Fibroblast of villous mesenchyme (primary cell): ENCODE measurements around the gene MYCT1. TPM values are rescaled to one million over a fixed set of nuclear protein-coding genes. Genes with fewer than 3 reads are reported as not detected.

Experiments
- DNase-seq: peaks from one replicate; pipeline ENCODE4 v3.0.0-alpha.2; 2010; ENCODE audit warnings: low read depth
- H3K4me3 ChIP-seq: 2 replicates; pipeline ENCODE4 v1.5.1; 2011; ENCODE audit warnings: low read depth, mild to moderate bottlenecking, low read length
- CTCF ChIP-seq: IDR thresholded peaks from 2 replicates; pipeline ENCODE4 v1.5.1; 2012; ENCODE audit warnings: low read depth, mild to moderate bottlenecking, low read length; ENCODE audit not compliant: insufficient read depth
- total RNA-seq: library from RNA; depleted of rRNA; stranded (reverse); fragments of >200 nt; gene quantifications from 2 replicates; pipeline ENCODE4 v1.2.3, GENCODE V29; 2012

The MYCT1 gene, protein sequence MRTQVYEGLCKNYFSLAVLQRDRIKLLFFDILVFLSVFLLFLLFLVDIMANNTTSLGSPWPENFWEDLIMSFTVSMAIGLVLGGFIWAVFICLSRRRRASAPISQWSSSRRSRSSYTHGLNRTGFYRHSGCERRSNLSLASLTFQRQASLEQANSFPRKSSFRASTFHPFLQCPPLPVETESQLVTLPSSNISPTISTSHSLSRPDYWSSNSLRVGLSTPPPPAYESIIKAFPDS
- total RNA-seq = under 0.01 TPM in 2 replicates

DNA sequence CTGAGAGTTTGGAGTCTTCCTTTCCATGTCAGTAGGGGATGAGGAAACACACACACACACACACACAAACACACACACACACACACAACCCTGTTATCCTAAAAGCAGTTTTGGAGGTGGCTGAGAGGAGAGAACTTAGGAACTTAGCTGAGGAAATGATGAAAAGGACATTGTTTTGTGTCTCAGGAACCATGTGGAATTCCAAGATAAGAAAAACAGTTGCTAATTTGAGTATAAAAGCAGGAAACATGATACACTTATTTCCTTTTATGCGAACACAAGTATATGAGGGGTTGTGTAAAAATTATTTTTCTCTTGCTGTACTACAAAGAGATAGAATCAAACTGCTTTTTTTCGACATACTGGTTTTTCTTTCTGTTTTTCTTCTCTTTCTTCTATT lies at the start of gene MYCT1:
Gene MYCT1 (plus strand): TSS at position 264 of the 400 bp plus-strand sequence. CDS start 6 bp downstream, at position 270.
- no peak within 1 kb of the TSS for H3K4me3 ChIP-seq
- no peak for TF ChIP-seq CTCF
- DNase-seq = no peak

- TF ChIP-seq CTCF = no peak
- H3K4me3 ChIP-seq = no peak overlapping the region
- peak; percentile 20 for DNase-seq
Observed at GRCh38 chr6:152648105-152648504, 49.6 kb upstream of the MYCT1 start.

DNA sequence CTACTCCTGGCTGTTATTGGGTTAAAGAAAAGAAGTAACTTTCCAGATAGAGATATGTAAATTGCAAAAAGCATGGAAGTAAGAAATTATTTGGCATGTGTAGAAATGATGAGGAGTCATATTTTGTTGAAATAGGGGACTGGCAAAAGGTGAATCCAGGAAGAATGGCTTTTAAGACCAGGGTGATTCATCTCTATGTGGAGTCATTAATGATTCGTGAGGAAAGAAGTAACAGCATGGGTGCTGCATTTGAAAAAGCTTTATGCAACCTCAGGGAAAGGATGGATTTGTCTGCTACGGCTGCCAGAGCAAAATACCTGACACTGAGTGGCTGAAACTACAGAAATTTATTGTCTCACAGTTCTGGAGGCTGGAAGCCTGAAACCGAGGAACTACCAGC lies 45.7 kb upstream of the MYCT1 start:
- DNase-seq = no peak
- TF ChIP-seq CTCF = no peak
- no peak overlapping the region for H3K4me3 ChIP-seq

DNA sequence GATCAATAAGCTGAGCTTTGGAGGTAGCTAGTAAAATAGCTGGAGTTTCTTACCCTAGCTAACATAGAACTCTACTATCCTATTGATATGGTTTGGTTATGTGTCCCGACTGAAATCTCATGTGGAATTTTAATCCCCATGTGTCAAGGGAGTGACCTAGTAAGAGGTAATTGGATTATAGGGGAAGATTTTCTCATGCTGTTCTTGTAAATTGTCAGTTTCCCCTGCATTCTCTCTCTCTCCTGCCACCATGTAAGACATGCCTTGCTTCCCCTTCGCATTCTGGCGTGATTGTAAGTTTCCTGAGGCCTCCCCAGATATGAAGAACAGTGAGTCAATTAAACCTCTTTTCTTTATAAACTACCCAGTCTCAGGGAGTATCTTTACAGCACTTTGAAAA lies 35.9 kb upstream of the MYCT1 start:
- no peak for DNase-seq
- no peak overlapping the region for H3K4me3 ChIP-seq
- TF ChIP-seq CTCF = no peak

- DNase-seq = peak; percentile 30
- peak; percentile 40 for TF ChIP-seq CTCF
- H3K4me3 ChIP-seq = no peak overlapping the region
Observed at GRCh38 chr6:152669895-152670294, 27.8 kb upstream of the MYCT1 start.

DNA sequence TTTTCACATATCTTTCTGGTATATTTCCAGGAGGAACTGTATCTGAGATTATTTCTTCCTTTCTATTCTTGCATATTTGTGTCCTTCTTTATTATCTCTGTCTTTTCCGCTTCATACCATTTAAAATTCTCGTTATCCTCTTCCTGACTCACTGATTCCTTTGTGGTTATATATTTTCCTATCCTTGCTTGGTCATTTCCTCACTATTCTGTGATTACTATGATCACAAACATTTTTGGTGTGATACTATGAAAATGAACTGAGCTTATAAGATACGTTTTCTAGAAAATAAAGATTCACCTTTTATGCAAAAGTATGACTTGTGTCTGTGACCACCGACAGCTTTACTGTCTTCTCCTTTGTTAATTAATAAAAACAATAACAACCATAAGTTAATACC lies 26.5 kb upstream of the MYCT1 start:
- H3K4me3 ChIP-seq = no peak overlapping the region
- TF ChIP-seq CTCF = no peak
- no peak for DNase-seq

GRCh38 chr6:152673236-152673635 lies 24.5 kb upstream of the MYCT1 start:
- DNase-seq = no peak
- no peak overlapping the region for H3K4me3 ChIP-seq
- no peak for TF ChIP-seq CTCF
